Smooth muscle cell of trachea (primary cell): ENCODE measurements around the gene INTS15. TPM values are rescaled to one million over a fixed set of nuclear protein-coding genes. Genes with fewer than 3 reads are reported as not detected.

ENCODE experiments used
- total RNA-seq: library from RNA; depleted of rRNA; stranded (reverse); fragments of >200 nt; gene quantifications from 2 replicates; pipeline ENCODE4 v1.2.1, GENCODE V29; 2014

The INTS15 gene
- total RNA-seq = 6.3 and 11.4 TPM in 2 replicates

DNA sequence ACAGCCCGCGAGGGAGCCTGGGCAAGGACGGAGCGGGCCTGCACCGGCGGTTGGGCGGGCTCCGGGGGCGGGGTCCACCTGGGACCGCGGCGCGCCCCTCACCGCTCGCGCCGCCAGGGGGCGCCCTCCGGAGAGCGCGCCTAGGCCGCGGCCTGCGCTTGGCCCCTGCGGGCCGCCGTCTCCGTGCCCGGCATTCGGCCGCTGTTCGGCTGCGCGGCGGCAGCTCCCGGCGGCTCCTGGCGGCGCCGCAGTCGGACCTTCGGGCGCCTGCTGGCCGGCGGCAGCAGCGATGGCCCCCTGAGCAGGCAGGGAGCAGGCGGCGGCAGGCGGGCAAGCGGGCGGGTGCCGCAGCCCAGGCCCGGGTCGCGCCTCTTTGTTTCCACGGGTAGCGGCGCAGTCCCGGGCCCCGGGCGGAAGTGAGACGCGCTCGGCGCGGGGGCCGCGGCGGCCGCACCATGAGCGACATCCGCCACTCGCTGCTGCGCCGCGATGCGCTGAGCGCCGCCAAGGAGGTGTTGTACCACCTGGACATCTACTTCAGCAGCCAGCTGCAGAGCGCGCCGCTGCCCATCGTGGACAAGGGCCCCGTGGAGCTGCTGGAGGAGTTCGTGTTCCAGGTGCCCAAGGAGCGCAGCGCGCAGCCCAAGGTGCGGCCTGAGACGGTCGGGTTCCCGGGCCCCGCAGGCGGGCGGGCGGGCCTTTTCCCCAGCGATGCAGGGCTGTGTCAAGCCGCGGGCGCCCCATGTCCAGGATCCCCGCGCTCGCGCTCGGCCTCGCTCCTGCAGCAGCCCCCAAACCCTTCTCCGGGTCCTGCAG lies at the start of gene INTS15:
Gene INTS15, plus strand, starts transcription at position 193 of the 816 bp plus-strand sequence. Its CDS starts 263 bp downstream, at position 456.

DNA sequence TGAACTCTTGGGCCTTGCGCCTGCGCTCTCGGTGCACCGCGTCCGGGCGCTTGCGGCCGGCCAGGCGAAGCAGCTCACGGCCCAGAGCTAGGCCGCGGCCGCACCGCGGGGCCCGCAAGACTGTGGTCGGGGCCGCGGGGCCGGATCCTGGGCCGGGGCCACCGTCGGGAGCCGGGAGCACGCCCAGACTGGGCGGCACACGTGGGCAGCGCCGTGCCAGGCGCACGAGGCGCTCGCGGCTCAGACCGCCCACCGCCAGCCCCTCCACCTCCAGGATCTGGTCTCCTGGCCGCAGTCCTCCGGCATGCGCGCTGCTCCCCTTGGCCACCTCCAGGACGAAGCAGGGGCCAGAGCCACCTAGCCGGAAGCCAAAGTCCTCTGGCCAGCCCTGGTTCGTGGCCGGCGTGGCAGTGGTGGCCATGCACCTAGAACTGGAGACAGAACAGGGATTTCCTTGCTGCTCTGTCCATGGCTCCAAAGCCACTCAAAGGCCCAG lies 38.8 kb upstream of the INTS15 start, which contains the start of gene GRID2IP:
Gene GRID2IP, minus strand, starts transcription at position 446 of the 496 bp plus-strand sequence. Its CDS starts 25 bp downstream, at position 421.

DNA sequence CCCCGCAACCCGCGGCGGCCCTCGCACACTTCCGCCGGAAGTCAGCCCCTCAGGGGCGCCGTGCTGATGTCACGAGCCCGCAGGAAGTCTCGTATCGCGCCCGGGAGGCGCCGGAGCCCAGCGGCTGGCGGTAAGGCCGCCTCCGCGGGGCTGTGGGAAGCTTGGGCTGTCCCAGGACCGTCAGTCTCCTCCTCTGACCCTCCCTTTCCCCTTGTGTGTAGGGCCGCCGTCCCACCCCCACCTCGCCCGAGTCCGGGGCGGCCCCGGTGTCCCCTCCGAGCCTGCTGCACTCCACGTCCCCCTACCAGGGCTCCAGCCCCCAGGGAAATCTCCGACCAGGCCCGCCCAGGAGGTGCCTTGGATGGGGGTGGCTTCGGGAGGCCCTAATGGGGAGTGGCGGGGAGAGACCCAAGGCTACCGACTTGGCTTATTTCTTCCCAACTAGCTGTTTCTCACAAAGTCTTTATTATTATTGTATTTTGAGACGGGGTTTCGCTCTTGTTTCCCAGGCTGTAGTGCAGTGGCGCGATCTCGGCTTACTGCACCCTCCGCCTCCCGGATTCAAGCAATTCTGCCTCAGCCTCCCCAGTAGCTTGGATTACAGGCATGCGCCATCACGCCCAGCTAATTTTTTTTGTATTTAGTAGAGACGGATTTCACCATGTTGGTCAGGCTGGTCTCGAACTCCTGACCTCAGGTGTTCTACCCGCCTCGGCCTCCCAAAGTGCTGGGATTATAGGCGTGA lies 12.3 kb upstream of the INTS15 start, which contains the start of gene ZDHHC4:
Gene ZDHHC4, plus strand, starts transcription at position 86 of the 745 bp plus-strand sequence. CDS start 3,108 bp downstream, outside the sequence.

DNA sequence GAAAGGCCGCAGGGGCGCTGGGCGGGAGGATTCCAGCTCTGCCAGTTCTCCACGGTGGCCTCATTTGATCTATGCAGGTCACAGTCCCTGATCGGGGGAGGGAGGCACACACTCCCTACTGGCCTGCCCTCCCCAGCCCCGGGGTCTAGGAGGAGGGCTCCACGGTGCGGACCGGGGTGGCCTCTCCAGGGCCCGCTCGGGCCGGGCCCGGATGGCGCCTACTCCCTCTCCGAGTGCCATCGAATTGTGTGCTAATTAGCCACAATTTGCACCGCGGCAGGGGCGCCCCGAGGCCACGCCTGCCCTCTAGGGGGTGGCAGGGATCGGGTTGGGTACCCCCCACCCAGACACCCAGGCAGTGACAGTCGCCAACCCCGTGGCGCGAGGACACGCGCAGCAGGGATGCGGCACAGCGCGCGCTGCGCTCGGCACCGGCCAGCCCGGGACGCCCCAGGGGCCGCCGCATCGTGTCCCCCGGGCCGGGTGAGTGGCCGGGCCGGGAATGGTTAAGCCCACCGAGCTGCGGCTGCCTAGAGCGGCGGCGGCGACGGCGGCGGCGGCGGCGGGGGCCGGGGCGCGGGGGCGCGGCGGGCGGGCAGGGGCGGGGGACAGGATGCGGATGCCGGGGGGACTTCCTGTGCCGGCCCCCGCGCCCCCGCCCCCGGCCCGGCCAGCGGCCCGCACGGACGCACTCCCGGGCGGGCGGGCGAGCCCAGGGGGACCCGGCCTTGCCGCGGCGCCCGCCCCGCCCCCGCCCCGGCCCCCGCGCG lies 25.3 kb downstream of the INTS15 start, which contains the start of gene ZNF853:
Gene ZNF853, plus strand, starts transcription at position 658 of the 770 bp plus-strand sequence. CDS start 565 bp downstream, outside the sequence.

DNA sequence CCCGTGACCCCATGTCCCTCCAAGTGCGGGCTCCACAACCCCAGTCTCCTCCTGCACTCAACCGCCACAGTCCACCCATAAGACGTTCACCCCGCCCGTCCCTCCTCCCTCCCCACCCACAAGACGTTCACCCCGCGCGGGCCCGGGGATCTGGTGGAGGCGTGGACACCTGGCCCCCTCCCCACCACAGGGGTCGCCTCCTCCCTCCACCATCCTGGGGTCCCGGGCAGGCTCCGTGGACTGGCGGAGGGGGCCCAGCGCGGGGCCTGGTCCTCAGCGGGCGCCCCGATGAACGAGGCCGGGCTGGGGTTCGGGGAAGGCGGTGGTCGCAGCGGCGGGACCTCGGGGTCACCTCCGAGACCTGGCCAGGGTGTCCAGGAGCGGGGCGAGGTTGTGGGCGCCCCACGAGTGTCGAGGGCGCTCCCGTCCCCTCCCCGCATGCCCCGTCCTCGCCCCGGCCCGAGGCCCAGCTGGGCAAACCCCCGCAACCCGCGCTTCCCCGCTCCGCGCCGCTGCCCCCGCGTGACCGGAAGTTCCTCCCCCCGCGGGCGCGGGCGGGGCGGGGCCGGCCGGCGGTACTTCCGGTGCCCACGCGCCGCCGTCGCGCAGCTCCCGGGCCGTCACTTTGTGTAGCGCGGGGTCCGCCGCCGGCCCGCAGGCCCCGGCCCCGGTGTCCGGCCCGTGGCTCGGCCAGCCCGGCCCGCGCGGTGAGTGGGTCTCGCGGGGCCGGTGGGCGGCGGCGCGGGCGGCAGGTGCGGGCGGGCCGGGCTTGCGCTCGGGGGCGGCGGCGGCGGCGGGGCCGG lies 47.1 kb downstream of the INTS15 start, which contains the start of gene ZNF316:
Gene ZNF316, plus strand, starts transcription at position 578 of the 803 bp plus-strand sequence. CDS start 5,092 bp downstream, outside the sequence.

Other genes with a start within 250 kb of the INTS15 start
- gene FAM220A, start 241.1 kb upstream of the INTS15 start, total RNA-seq = 20.9 and 25.3 TPM in 2 replicates
- 59.0 and 73.7 TPM in 2 replicates for gene RAC1, start 215.5 kb upstream of the INTS15 start, total RNA-seq
- gene DAGLB, start 142.1 kb upstream of the INTS15 start, total RNA-seq = 15.6 and 16.5 TPM in 2 replicates
- 198 and 213 TPM in 2 replicates for gene KDELR2, start 105.9 kb upstream of the INTS15 start, total RNA-seq
- 0.15 TPM in 1 of 2 replicates, not detected in the other for gene GRID2IP, start 38.6 kb upstream of the INTS15 start, total RNA-seq
- 59.9 and 77.7 TPM in 2 replicates for gene ZDHHC4, start 12.6 kb upstream of the INTS15 start, total RNA-seq
- gene ZNF853, start 25.6 kb downstream of the INTS15 start, total RNA-seq = 0.15 and 1.5 TPM in 2 replicates
- 14.1 and 28.6 TPM in 2 replicates for gene ZNF316, start 47.3 kb downstream of the INTS15 start, total RNA-seq
- gene ZNF12, start 116.9 kb downstream of the INTS15 start, total RNA-seq = 18.9 and 19.6 TPM in 2 replicates
- under 0.01 and 0.66 TPM in 2 replicates for gene RSPH10B2, start 164.1 kb downstream of the INTS15 start, total RNA-seq
- gene CCZ1B, start 236.3 kb downstream of the INTS15 start, total RNA-seq = 19.0 and 41.2 TPM in 2 replicates